Fibroblast of villous mesenchyme (primary cell): ENCODE measurements around the gene BSX. TPM values are rescaled to one million over a fixed set of nuclear protein-coding genes. Genes with fewer than 3 reads are reported as not detected.

Source experiments
- DNase-seq: peaks from one replicate; pipeline ENCODE4 v3.0.0-alpha.2; 2010; ENCODE audit warnings: low read depth
- H3K4me3 ChIP-seq: 2 replicates; pipeline ENCODE4 v1.5.1; 2011; ENCODE audit warnings: low read depth, mild to moderate bottlenecking, low read length
- CTCF ChIP-seq: IDR thresholded peaks from 2 replicates; pipeline ENCODE4 v1.5.1; 2012; ENCODE audit warnings: low read depth, mild to moderate bottlenecking, low read length; ENCODE audit not compliant: insufficient read depth
- total RNA-seq: library from RNA; depleted of rRNA; stranded (reverse); fragments of >200 nt; gene quantifications from 2 replicates; pipeline ENCODE4 v1.2.3, GENCODE V29; 2012

The BSX gene
- total RNA-seq, 1 donor, result not detected

- H3K4me3 ChIP-seq, result no peak overlapping the region
- no peak for DNase-seq
- TF ChIP-seq CTCF, result no peak
These were observed 19.1 kb upstream of the BSX start for GRCh38 chr11:123000721-123001120.

- no peak for TF ChIP-seq CTCF
- no peak overlapping the region for H3K4me3 ChIP-seq
- peak; percentile 10 for DNase-seq
These were observed 17.2 kb upstream of the BSX start for GRCh38 chr11:122998727-122999366.

GRCh38 chr11:122995526-122995925, 13.9 kb upstream of the BSX start:
- no peak overlapping the region for H3K4me3 ChIP-seq
- DNase-seq, result no peak
- TF ChIP-seq CTCF, result no peak

GRCh38 chr11:122984186-122985011, 2.8 kb upstream of the BSX start:
- no peak for TF ChIP-seq CTCF
- DNase-seq, result no peak
- peak overlapping the region; percentile 62 for H3K4me3 ChIP-seq

GRCh38 chr11:122983438-122984185, 2.0 kb upstream of the BSX start:
- no peak for DNase-seq
- peak overlapping the region; percentile 62 for H3K4me3 ChIP-seq
- TF ChIP-seq CTCF, result no peak

GRCh38 chr11:122979815-122980595, 1.6 kb downstream of the BSX start:
- TF ChIP-seq CTCF, result no peak
- DNase-seq, result no peak
- H3K4me3 ChIP-seq, result no peak overlapping the region
